Measurements from ENCODE around the gene TARP.

DNA sequence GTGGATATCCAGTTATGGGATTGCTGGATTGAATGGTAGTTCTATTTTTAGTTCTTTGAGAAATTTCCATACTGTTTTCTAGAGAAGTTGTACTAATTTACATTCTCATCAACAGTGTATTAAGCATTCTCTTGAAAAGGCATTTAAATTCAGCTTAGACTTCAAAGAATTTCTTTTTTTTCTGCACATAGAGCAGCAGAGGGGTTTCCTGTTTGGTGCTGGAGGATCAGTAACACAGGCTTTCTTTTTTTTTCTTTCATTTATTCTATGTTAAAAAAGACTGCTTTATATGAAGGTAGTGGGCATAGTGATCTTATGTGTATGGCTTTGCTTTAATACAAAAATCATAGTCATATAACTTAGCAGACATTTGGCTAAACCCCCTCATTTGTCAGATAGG lies 47.6 kb upstream of the TARP start:
- TF ChIP-seq ZBTB7A (IDR thresholded peaks at IDR 0.05; ENCODE audit: low read depth) (no peak), TAF1 (IDR thresholded peaks at IDR 0.05; ENCODE audit: low read depth) (no peak), NFIC (IDR thresholded peaks at IDR 0.05) (no peak), CEBPB (IDR thresholded peaks at IDR 0.05) (no peak), EP300 (IDR thresholded peaks at IDR 0.05; ENCODE audit: borderline replicate concordance) (no peak), YY1 (IDR thresholded peaks at IDR 0.05; ENCODE audit: low read depth) (no peak), FOXM1 (IDR thresholded peaks at IDR 0.05; ENCODE audit: borderline replicate concordance, low read depth) (no peak), EGR1 (IDR thresholded peaks at IDR 0.05) (no peak), TCF12 (IDR thresholded peaks at IDR 0.05; ENCODE audit: low read depth) (no peak), RAD21 (IDR thresholded peaks at IDR 0.05; ENCODE audit: low read depth) (no peak)
- TF ChIP-seq, protein P1, sequence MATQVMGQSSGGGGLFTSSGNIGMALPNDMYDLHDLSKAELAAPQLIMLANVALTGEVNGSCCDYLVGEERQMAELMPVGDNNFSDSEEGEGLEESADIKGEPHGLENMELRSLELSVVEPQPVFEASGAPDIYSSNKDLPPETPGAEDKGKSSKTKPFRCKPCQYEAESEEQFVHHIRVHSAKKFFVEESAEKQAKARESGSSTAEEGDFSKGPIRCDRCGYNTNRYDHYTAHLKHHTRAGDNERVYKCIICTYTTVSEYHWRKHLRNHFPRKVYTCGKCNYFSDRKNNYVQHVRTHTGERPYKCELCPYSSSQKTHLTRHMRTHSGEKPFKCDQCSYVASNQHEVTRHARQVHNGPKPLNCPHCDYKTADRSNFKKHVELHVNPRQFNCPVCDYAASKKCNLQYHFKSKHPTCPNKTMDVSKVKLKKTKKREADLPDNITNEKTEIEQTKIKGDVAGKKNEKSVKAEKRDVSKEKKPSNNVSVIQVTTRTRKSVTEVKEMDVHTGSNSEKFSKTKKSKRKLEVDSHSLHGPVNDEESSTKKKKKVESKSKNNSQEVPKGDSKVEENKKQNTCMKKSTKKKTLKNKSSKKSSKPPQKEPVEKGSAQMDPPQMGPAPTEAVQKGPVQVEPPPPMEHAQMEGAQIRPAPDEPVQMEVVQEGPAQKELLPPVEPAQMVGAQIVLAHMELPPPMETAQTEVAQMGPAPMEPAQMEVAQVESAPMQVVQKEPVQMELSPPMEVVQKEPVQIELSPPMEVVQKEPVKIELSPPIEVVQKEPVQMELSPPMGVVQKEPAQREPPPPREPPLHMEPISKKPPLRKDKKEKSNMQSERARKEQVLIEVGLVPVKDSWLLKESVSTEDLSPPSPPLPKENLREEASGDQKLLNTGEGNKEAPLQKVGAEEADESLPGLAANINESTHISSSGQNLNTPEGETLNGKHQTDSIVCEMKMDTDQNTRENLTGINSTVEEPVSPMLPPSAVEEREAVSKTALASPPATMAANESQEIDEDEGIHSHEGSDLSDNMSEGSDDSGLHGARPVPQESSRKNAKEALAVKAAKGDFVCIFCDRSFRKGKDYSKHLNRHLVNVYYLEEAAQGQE (IDR thresholded peaks at IDR 0.05; ENCODE audit: low read depth), result no peak

Data from Ishikawa (cell line).